Stimulated activated naive CD8-positive, alpha-beta T cell treated with anti-CD3 and anti-CD28 coated beads, Interleukin-15, Interleukin-2, amounts not matched to agents 100 U/mL and 50 U/mL, for 24 hours (primary cell): Measurements from ENCODE around the gene TBC1D19.
"Not testable (repeated sequence)": the region's sequence is repeated elsewhere in the genome, so short reads cannot be mapped to it uniquely, and the experiment has no call there.

Experiments
- ATAC-seq: fragments of 150-1000 bp; cut with Tn5 transposase; one replicate; pipeline ENCODE4 v1.10.0; 2021
- DNase-seq: peaks from one replicate; pipeline ENCODE4 v3.0.0; 2021

Gene TBC1D19

GRCh38 chr4:26601204-26601603 is 17.3 kb downstream of the TBC1D19 start:
- DNase-seq (no peak), ATAC-seq (no peak)

DNA sequence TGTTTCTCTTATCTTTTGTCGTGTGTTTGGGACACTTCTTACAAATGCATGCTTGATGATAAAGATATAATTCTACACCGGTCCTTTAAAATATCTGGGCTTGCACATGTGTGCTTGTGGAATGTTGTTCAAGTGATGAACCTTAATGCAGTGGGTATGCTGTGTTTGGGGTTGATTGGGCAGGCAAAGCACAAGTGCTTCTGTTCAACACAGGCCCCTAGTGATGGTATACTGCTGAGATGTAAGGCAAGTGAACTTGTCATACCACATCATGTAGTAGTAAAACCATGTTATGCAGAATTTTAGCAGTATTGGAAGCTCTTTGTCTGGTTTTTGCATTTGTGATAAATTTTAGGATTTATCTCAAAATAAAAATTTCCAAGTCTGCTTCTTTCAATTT is 23.9 kb downstream of the TBC1D19 start:
- ATAC-seq: no peak
- no peak for DNase-seq

- no peak for ATAC-seq
- DNase-seq: no peak
These were observed 25.5 kb downstream of the TBC1D19 start for GRCh38 chr4:26609391-26609790.

- DNase-seq (no peak), ATAC-seq (no peak)
These were observed 26.0 kb downstream of the TBC1D19 start for GRCh38 chr4:26609868-26610267.

DNA sequence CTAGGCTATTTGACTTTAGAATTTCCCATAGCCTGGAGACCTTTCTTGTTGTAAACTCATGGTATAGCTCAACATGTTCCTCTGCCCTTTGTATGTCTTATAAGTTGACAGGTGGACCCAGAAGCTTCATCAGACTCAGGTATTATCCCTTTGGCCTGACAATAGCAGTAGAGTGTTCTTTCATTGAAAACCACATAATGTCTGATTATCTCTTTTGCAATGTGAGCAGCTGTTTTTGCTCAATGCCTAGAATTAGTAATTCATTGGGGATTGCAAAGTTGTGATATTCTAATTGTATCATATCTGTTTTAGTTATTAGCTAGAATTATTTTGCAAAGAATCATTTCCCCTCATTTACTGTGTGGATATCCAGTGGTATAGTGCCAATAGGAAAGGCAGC is 27.5 kb downstream of the TBC1D19 start:
- ATAC-seq (no peak), DNase-seq (no peak)

GRCh38 chr4:26611885-26612284 is 28.0 kb downstream of the TBC1D19 start:
- no peak for DNase-seq
- no peak for ATAC-seq

DNA sequence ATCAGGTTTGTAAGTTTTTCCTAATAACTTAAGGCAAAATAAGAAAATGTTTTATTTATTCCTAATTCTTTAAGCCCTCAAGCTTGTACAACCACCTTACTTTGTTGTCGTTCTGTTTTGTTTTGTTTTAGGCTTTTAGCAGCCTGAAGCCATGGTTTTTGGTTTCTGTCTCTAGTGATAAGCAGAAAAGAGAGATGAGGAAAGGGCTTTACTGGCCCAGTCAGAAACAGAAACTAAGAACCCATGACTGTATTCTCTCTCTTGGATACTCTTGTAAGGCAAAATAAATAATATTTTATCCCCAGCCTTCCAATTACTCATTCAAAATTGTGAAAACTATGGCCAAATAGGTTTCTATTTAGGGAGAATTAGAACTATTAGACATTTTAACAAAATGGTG is 29.4 kb downstream of the TBC1D19 start:
- DNase-seq (no peak), ATAC-seq (no peak)

GRCh38 chr4:26613735-26614134 is 29.9 kb downstream of the TBC1D19 start:
- no peak for DNase-seq
- ATAC-seq: no peak

DNA sequence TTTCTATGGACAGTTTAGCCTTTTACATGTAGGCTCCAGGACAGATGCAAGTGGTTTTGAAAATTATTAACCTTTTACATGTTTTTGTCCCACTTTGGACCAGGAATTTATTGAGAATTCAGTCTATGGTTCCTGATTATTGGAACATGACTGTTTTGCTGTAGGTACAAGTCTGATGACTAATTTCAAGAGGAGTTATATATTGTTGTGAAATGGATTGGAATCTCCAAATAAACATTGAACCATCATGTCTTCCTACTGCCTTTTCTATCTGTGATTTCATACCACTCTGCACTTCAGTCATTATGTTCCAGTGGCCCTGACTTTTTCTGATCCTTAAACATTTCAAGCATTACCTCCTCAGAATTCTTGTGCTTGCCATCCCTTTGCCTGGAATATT is 35.9 kb downstream of the TBC1D19 start:
- no peak for DNase-seq
- ATAC-seq: no peak

- ATAC-seq: no peak
These were observed 37.5 kb downstream of the TBC1D19 start for GRCh38 chr4:26621366-26621765.

DNA sequence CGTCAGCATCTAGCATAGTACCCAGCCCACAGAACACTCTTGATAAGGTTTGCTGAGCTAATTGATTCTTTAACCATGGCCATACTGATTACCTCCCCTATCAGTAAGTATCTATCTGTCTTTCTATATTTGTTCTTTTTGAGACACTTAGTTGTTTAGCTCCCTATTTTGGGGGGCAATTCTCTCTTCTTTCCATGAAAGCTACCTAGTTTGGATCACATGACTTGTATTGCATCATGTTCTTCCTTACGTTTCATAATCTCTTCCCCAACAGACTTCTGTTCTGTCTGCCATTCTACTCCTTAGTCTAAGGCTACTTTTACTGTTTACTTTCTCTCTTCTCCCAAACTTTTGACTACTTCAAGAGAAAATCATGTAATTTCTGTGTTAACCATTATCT is 39.0 kb downstream of the TBC1D19 start:
- DNase-seq (no peak), ATAC-seq (no peak)

More at GRCh38 chr4:26621366-26621765, 37.5 kb downstream of the TBC1D19 start:
- DNase-seq: no peak

DNA sequence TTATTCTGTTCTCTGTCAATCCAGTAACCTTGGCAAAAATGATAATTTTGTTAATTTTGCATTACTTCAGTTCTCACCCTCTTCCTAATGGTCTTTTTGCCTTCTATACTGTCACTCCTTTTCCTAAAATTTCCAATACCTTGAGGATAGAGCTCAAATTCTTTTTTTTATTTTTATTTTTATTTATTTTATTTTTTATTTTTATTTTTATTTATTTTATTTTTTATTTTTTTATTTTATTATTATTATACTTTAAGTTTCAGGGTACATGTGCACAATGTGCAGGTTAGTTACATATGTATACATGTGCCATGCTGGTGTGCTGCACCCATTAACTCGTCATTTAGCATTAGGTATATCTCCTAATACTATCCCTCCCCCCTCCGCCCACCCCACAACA is 42.8 kb downstream of the TBC1D19 start:
- not testable (repeated sequence) for ATAC-seq, DNase-seq

GRCh38 chr4:26632916-26633315 is 49.0 kb downstream of the TBC1D19 start:
- ATAC-seq: no peak
- DNase-seq: no peak

DNA sequence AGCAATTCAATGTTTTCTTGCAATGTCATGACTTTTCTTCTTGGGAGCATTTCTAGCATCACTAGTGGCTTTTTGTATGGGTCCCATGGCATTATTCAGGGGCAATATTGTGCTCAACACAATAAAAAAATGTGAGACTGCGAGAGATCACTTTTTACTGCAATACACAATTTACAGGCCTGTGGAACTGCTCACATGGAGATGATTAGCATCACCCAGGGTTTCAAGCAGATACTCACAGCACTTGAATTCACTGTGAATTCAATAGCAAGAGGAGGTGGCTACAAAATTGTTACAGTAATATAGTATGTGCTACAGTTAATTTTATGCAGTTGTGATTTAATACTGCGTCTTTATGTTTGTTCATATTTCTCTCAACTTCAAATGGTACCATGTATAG is 50.4 kb downstream of the TBC1D19 start:
- no peak for ATAC-seq
- DNase-seq: no peak

- ATAC-seq (no peak), DNase-seq (no peak)
These were observed 52.6 kb downstream of the TBC1D19 start for GRCh38 chr4:26636458-26636857.

DNA sequence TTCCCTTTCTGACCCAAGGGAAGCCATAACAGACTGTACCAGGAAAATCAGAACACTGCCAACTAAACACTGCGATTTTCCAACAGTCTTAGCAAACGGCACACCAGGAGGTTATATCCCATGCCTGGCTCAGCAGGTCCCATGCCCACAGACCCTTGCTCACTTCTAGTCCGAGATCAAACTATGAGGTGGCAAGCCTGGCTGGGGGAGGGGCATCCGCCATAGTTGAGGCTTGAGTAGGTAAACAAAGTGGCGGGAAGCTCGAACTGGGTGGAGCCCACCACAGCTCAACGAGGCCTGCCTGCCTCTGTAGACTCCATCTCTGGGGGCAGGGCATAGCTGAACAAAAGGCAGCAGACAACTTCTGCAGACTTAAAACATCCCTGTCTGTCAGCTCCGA is 56.8 kb downstream of the TBC1D19 start:
- not testable (repeated sequence) for DNase-seq, ATAC-seq

DNA sequence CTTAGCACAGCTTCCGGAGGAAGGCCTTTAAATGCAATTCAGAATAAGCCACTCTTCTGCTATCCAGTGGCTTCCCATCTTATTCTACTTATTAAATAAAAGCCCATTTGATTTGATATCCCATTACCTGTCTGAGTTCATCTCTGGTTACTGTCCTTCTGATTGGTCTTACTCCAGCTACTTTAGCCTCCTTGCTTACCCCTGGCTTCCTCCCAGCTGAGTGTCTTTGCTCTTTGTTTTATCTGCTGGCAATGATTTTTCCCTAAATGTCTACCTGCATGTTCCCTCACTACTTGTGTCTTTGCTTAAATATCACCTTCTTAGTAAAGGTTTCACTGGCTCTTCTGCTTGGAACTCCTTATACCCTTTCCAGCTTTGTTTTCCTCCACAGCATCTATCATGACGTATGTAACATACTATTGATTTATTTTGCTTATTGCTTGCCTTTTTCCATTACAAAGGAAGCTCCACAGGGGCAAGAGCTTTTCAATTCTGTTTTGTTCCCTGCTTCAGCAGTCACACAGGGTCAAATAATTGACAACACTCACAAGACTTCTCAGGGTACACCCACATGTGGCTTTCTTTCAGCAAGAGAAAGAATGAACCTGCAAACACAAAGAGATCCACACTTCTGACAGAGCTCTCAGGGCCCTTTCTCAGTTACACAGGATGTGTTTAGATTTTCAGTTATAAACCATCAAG is 63.8 kb downstream of the TBC1D19 start:
- ATAC-seq (no peak), DNase-seq (no peak)

DNA sequence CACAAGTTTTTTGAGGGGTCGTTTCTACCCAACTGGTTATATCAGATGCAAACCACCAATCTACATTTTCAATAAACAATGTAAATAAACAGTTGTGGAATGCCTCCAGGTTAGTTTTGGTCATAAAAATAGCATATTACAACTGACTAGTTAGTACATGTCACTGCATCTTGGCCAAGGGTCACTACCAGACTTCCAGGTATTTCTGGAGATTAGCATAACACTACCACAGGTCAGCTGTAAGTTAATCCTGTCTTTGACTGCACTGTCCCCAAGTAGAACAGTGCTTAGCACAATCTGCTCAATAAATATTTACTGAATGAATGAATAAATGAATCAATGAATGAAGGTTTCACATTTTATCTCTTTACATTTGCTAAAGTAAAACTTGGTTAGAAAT is 64.4 kb downstream of the TBC1D19 start:
- no peak for DNase-seq
- no peak for ATAC-seq

DNA sequence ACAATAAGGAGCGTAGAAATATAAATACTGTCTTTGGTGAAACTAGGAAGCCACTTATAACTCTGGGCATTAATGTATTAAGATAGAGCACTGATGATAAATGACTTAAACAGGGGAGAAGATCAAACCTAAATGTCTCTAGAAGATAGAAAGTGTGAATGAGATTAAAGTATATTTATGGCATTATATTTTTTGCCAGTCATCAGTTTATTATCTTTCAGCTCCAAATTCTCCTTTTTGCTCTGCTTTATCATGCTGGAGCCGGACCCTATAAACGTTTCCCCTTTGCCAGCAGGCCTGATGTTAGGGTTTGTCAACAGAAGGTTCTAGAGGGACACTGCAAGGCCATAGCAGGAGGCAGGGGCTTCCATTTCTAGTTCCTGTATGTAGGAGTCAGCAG is 76.4 kb downstream of the TBC1D19 start:
- DNase-seq: no peak
- ATAC-seq: no peak

DNA sequence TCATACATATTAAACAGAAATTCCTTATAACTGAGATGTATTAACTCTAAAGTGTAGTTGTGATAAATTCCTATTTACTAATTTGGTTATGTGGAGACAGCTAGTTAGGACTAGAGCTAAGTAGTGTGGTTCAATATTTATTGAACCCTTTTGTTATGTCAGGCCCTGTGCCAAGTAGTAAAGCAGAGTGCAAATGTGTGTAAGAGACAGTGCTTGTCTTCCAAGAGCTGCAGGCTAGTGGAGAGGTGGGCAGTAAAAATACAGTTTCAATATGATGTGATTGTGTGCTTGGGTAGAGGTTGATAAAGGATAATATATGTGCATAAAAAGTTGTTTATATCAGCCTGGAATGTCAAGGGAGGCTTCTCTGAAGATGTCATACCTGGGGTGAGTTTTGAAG is 80.0 kb downstream of the TBC1D19 start:
- no peak for ATAC-seq
- no peak for DNase-seq

DNA sequence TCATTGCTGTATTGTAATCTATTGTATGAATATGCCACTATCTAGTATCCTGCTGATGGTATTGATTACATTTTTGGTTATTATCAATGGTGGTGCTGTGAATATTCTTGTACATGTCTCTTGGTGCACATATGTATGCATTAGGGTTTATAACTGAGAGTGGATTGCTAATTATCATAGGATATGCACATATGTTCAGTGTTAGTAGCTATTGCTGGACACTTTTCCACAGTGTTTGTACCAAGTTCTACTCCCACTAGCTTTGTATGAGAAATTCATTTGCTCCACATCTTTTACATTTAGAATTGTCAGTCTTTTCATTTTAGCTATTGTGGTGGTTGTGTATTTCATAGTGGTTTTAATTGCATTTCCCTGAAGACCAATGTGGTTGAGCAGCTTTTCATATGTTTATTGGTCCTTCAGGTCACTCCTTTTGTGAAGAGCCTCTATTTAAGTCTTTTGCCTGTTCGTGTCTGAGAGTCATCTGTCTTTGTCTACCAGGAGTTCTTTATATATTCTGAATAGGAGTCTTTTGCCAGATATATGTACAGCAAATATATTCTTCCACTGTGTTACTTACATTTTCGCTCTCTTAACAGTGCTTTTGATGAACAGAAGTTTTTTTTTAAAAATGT is 87.1 kb downstream of the TBC1D19 start:
- DNase-seq (no peak), ATAC-seq (no peak)

DNA sequence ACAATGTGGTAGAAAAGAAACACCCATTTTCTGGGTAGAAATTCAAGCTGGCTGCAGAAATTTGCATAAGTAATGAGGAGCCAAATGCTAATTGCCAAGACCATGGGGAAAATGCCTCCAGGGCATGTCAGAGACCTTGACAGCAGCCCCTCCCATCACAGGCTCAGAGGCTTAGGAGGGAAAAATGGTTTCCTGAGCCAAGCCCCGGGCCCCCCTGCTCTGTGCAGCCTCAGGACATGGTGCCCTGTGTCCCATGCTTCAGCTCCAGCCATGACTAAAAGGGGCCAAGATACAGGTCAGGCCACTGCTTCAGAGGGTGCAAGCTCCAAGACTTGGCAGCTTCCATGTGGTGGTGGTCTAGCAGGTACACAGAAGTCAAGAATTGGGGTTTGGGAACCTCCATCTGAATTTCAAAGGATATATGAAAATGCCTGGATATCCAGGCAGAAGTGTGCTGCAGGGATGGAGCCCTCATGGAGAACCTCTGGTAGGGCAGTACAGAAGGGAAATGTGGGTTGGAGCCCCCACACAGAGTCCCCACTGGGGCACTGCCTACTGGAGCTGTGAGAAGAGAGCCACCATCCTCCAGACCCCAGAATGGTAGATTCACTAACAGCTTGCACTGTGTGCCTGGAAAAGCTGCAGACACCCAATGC is 95.3 kb downstream of the TBC1D19 start:
- not testable (repeated sequence) for ATAC-seq

DNA sequence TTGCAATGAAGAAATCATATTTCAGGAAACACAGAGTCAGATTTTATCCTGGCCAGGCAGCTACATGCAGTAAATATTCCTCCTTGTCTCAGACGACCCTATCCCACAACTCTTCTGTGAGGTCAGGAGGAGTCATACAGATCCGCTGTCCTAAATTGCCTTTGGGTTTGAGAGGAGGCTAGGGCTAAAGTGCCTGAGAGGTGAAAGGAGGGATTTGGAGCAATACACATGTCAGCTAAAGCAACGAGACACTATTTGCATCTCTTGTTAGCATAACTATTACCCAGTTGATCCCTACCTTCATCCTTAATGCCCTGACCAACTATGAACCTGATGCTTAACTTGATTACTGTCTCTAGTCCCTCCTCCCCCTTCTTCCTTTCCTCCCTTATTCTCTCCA is 98.6 kb downstream of the TBC1D19 start:
- no peak for ATAC-seq
- DNase-seq: no peak

More for the DNA sequence above, 95.3 kb downstream of the TBC1D19 start:
- DNase-seq: not testable (repeated sequence)

DNA sequence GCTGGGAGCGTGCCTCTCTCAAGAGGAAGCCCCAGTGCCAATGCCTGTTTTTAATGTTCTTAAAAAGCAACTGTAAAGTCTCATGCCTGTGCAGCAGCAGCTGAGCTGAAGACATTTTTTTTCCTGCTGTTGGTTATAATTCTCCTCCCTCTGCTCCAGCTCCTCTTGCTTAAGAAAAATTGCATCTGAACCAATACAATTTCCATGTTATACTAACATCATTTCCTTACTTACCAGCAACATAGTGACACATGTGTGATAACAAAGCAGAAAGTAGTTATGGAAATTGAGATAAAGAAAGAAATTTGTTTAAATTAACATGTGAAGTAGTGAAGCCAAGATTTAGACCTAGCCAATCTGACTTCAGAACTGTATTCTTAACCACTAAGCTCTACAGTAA is 101.4 kb downstream of the TBC1D19 start:
- DNase-seq: no peak
- no peak for ATAC-seq
